Erythroblast (primary cell): ENCODE results near the gene MAPK1.

Experiments used
- GATA1 ChIP-seq: IDR thresholded peaks from 2 replicates; pipeline ENCODE4 v1.6.1; 2011; ENCODE audit warnings: low read depth, mild to moderate bottlenecking, control low read depth, low read length, moderate library complexity
- POLR2A ChIP-seq: IDR thresholded peaks from 2 replicates; pipeline ENCODE4 v1.6.1; 2011; ENCODE audit warnings: mild to moderate bottlenecking, low read length

- TF ChIP-seq POLR2A (no peak), GATA1 (no peak)
Observed at GRCh38 chr22:21861851-21862250, 5.6 kb downstream of the MAPK1 start.
